Esophagus muscularis mucosa (tissue), 4 donors: Measurements from ENCODE around the gene TMSB10. TPM values are rescaled to one million over a fixed set of nuclear protein-coding genes. Genes with fewer than 3 reads are reported as not detected.
"Not testable (repeated sequence)": the region's sequence is repeated elsewhere in the genome, so short reads cannot be mapped to it uniquely, and the experiment has no call there.

Source experiments
- DNase-seq: peaks from one replicate; pipeline ENCODE4 v3.0.0-alpha.2; 2017; ENCODE audit errors: extremely low spot score
- H3K27ac ChIP-seq, 4 donors: fragments of 200-600 bp; sonication (generic); replicated peaks in 1 of 4; 1 replicate in 3 of 4; 2 replicates in 1 of 4; pipeline ENCODE4 v1.5.1; 2016 to 2019; ENCODE audit warnings: mild to moderate bottlenecking in 1 of 4
- H3K27me3 ChIP-seq, 4 donors: fragments of 200-600 bp; sonication (generic); one replicate each; pipeline versions ENCODE4 v1.5.1 to v1.6.0; 2016 to 2019
- H3K36me3 ChIP-seq, 4 donors: fragments of 200-600 bp; sonication (generic); one replicate each; pipeline ENCODE4 v1.5.1; 2016 to 2019
- H3K4me1 ChIP-seq, 4 donors: fragments of 200-600 bp; sonication (generic); one replicate each; pipeline ENCODE4 v1.5.1; 2016 to 2019
- H3K4me3 ChIP-seq, 4 donors: fragments of 200-600 bp; sonication (generic); 1 replicate in 2 of 4; 2 replicates in 2 of 4; pipeline ENCODE4 v1.5.1; 2016 to 2019; ENCODE audit warnings: mild to moderate bottlenecking in 4 of 4, moderate library complexity in 1 of 4
- H3K9me3 ChIP-seq, 4 donors: fragments of 200-600 bp; sonication (generic); 1 replicate in 3 of 4; 2 replicates in 1 of 4; pipeline ENCODE4 v1.5.1; 2016 to 2019
- CTCF ChIP-seq, 3 experiments: fragments of 200-600 bp in 2 of 3; fragments of 450-650 bp in 1 of 3; sonication (generic) in 2 of 3; IDR thresholded peaks; one replicate each; pipeline ENCODE4 v1.5.1; 2017 to 2019; ENCODE audit warnings: antibody characterized with exemption in 3 of 3, mild to moderate bottlenecking in 2 of 3, moderate library complexity in 1 of 3
- EP300 ChIP-seq: sonication (generic); formaldehyde crosslinking; IDR thresholded peaks from one replicate; pipeline ENCODE4 v1.6.1; 2017; ENCODE audit warnings: antibody characterized with exemption
- POLR2A ChIP-seq: fragments of 450-650 bp; IDR thresholded peaks from one replicate; pipeline ENCODE4 v1.6.1; 2017; ENCODE audit warnings: antibody characterized with exemption, moderate library complexity, mild to moderate bottlenecking, low read depth
- POLR2AphosphoS5 ChIP-seq, 2 donors: sonication (generic); formaldehyde crosslinking; IDR thresholded peaks; one replicate each; pipeline ENCODE4 v1.6.1; 2017; ENCODE audit warnings: antibody characterized with exemption in 2 of 2
- WGBS: methylation state at CpG from one replicate; pipeline ENCODE4 v1.1.5; 2018; 5-methylcytosine and 5-hydroxymethylcytosine counted together
- intact Hi-C: fragments of 100-400 bp; cut with DNase I; formaldehyde crosslinking; loops from one replicate; pipeline ENCODE4 v1.15.1; 2023
- total RNA-seq, 4 donors: library from RNA; depleted of rRNA; stranded (reverse); fragments of >200 nt; gene quantifications; one replicate each; pipeline versions ENCODE4 v1.1.0 to v1.2.1, GENCODE V29; 2016

The TMSB10 gene
- total RNA-seq, 4 donors from 2014 or later, result 1,300 to 2,755 (median 1,711) TPM

DNA sequence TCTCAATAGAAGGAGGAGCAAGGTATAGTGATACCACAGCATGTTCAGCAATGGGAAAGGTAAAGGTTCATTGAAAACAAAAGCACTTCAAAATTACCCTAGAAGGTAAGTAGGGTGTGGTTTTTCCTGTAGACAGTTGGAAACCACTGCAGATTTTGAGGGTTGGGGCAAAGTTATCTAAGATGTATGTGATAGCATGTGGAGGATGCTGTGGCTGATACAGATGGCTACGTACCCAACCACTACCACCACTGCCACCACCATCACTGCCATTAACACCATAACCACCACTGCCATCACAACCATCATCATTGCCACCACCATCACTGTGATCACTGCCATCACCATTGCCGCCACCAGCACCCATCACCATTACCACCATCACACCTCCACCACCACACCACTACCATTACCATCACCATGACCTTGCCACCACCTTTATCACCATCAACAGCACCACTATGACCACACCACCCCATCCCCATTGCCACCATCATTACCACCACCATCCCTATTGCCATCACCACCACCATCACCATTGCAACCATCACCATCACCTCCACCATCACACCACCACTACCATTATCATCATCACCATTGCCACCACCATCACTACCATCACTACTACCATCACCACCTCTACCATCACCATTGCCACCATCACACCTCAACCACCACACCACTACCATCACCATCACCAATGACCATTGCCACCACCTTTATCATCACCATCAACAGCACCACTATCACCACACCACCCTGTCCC lies 3.7 kb downstream of the TMSB10 start:
- DNase-seq, result peak; percentile 62
- H3K36me3 ChIP-seq, result peaks cover 0 to 8% (median 2%) of the 10 kb centered on the region in 4 donors
- no peak for TF ChIP-seq EP300
- TF ChIP-seq POLR2A, result no peak
- no peak for TF ChIP-seq CTCF (IDR thresholded peaks at IDR 0.05)
- TF ChIP-seq POLR2AphosphoS5 (IDR thresholded peaks at IDR 0.05), result no peak
- WGBS, result 91% methylated on average over 2 of the region's 2 CpGs
- H3K9me3 ChIP-seq, result no peaks in the 10 kb centered on the region
- intact Hi-C loops, result loop anchor here (5.0 kb wide), 1 partner anchor 63 kb away; the partner anchor contains the start of gene KCMF1
- H3K27ac ChIP-seq, result no peak overlapping the region
- H3K4me3 ChIP-seq, result no peak overlapping the region
- H3K27me3 ChIP-seq, result no peaks in the 10 kb centered on the region
- peaks cover 9 to 23% (median 18%) of the 10 kb centered on the region in 4 donors for H3K4me1 ChIP-seq

- Histone ChIP-seq H3K27me3 (no peaks in the 10 kb centered on the region), H3K27ac (no peak overlapping the region), H3K4me3 (no peak overlapping the region), H3K36me3 (peaks cover 0 to 5% (median 2%) of the 10 kb centered on the region in 4 donors), H3K4me1 (peaks cover 5 to 15% (median 12%) of the 10 kb centered on the region in 4 donors), H3K9me3 (no peaks in the 10 kb centered on the region)
- TF ChIP-seq CTCF (IDR thresholded peaks at IDR 0.05) (no peak), POLR2AphosphoS5 (IDR thresholded peaks at IDR 0.05) (no peak), POLR2A (no peak), EP300 (no peak)
- peak; percentile 12 for DNase-seq
- WGBS, result 96% methylated on average over 5 of the region's 5 CpGs
- intact Hi-C loops, result no loop called here
These were observed 5.8 kb downstream of the TMSB10 start for GRCh38 chr2:84911135-84911678.

DNA sequence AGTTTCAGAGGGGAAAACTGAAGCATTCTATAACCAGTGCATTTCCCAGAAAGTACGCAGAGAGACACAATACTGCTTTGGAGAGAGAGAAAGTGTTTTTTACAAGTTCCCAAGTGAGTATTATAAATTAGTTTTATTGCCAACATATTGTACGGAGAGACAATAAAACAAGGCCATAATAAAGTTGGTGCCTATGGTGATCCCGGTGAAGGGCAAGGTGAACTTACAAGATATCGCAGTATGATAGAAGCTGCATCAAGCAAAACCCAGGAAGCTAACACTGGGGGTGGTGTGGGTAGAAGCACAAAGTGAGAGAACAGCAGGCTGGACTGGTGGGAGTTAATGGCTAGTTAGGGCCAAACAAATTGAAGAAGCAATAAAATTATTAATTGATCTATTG lies 7.5 kb downstream of the TMSB10 start:
- 98% methylated on average over 4 of the region's 4 CpGs for WGBS
- Histone ChIP-seq H3K4me3 (no peak overlapping the region), H3K4me1 (no peaks in the 10 kb centered on the region), H3K27ac (no peak overlapping the region), H3K9me3 (no peaks in the 10 kb centered on the region), H3K36me3 (no peaks in the 10 kb centered on the region), H3K27me3 (no peaks in the 10 kb centered on the region)
- intact Hi-C loops, result no loop called here
- TF ChIP-seq CTCF (IDR thresholded peaks at IDR 0.05) (no peak), EP300 (no peak), POLR2A (no peak), POLR2AphosphoS5 (IDR thresholded peaks at IDR 0.05) (no peak)
- peak; percentile 37 for DNase-seq

GRCh38 chr2:84914334-84914733 lies 8.9 kb downstream of the TMSB10 start:
- no peak overlapping the region for H3K27ac ChIP-seq
- H3K4me3 ChIP-seq, result no peak overlapping the region
- H3K36me3 ChIP-seq, result no peaks in the 10 kb centered on the region
- DNase-seq, result peak; percentile 37
- H3K9me3 ChIP-seq, result no peaks in the 10 kb centered on the region
- WGBS, result 89% methylated on average over 6 of the region's 6 CpGs
- peaks cover 0 to 5% (median 2%) of the 10 kb centered on the region in 4 donors for H3K4me1 ChIP-seq
- H3K27me3 ChIP-seq, result no peaks in the 10 kb centered on the region
- intact Hi-C loops, result no loop called here
- TF ChIP-seq POLR2AphosphoS5 (IDR thresholded peaks at IDR 0.05), result no peak
- TF ChIP-seq POLR2A, result no peak
- TF ChIP-seq EP300, result no peak
- TF ChIP-seq CTCF (IDR thresholded peaks at IDR 0.05), result no peak

- peaks cover 7 to 18% (median 15%) of the 10 kb centered on the region in 4 donors for H3K4me1 ChIP-seq
- H3K4me3 ChIP-seq, H3K27ac ChIP-seq, intact Hi-C loops, DNase-seq, H3K9me3 ChIP-seq, H3K27me3 ChIP-seq, H3K36me3 ChIP-seq: not testable (repeated sequence)
- WGBS, result 98% methylated on average over 24 of the region's 24 CpGs
These were observed 10.2 kb downstream of the TMSB10 start for GRCh38 chr2:84915675-84916074.

GRCh38 chr2:84917821-84918220 lies 12.4 kb downstream of the TMSB10 start:
- H3K27me3 ChIP-seq, H3K27ac ChIP-seq, intact Hi-C loops, DNase-seq, H3K4me3 ChIP-seq, H3K9me3 ChIP-seq, H3K36me3 ChIP-seq: not testable (repeated sequence)
- WGBS, result 88% methylated on average over 5 of the region's 5 CpGs
- H3K4me1 ChIP-seq, result peaks cover 7 to 19% (median 15%) of the 10 kb centered on the region in 4 donors
